ENCODE results near the gene PNRC1.
A peak's percentile ranks its signal among the peaks of the same experiment; 100 is the strongest.

DNA sequence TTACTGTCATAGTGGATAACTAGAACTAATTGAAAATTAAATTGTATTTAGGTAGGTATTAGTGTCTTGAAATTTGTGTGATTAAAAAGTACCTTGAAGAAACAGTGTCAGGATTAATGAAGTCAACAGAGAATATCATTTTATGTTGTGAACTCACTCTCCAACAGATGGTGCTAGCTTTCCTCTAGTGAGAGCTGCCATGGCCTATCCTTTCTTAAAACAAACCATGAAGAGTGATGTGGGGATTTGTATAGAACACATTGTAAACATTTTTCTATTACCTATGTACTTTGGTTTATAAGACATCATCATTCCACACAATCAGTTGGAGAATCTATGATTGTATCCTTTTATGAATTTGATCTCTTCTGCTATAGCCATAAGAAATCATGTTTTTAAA lies 42.1 kb downstream of the PNRC1 start:
- TF ChIP-seq CBX2 (IDR thresholded peaks at IDR 0.05; ENCODE audit: borderline replicate concordance, low read depth) (no peak), CTCF (IDR thresholded peaks at IDR 0.05) (peak; percentile 71), POLR2A (IDR thresholded peaks at IDR 0.05; ENCODE audit: low read length) (no peak), EP300 (IDR thresholded peaks at IDR 0.05) (no peak), CEBPB (IDR thresholded peaks at IDR 0.05) (no peak), SMC3 (IDR thresholded peaks at IDR 0.05) (peak; percentile 76), NR3C1 (IDR thresholded peaks at IDR 0.05) (no peak), EHMT2 (IDR thresholded peaks at IDR 0.05; ENCODE audit: low read depth) (no peak), JUN (IDR thresholded peaks at IDR 0.05) (no peak), BHLHE40 (IDR thresholded peaks at IDR 0.05; ENCODE audit: low read depth, low read length) (no peak), MAFK (IDR thresholded peaks at IDR 0.05; ENCODE audit: partially characterized antibody) (no peak), RAD21 (conservative IDR thresholded peaks at IDR 0.05 in 1 of 2, IDR thresholded peaks at IDR 0.05 in 1 of 2) (peak; percentile 82 to 83)
